NB4 (cell line): ENCODE data around the gene DYSF.

Source experiments
- MYC ChIP-seq: IDR thresholded peaks from 2 replicates; pipeline ENCODE4 v1.6.1; 2011; ENCODE audit warnings: low read depth, low read length
- POLR2A ChIP-seq: IDR thresholded peaks from 2 replicates; pipeline ENCODE4 v1.6.1; 2011; ENCODE audit warnings: mild to moderate bottlenecking; ENCODE audit not compliant: insufficient read length; ENCODE audit errors: extremely low read depth
- TF ChIP-seq, protein P1 (sequence below): IDR thresholded peaks from one replicate; pipeline ENCODE4 v1.5.1; 2012; ENCODE audit warnings: low read depth, low read length
- TF ChIP-seq, protein P2 (sequence below): IDR thresholded peaks from 2 replicates; pipeline ENCODE4 v1.6.1; 2011; ENCODE audit warnings: low read depth, low read length

DNA sequence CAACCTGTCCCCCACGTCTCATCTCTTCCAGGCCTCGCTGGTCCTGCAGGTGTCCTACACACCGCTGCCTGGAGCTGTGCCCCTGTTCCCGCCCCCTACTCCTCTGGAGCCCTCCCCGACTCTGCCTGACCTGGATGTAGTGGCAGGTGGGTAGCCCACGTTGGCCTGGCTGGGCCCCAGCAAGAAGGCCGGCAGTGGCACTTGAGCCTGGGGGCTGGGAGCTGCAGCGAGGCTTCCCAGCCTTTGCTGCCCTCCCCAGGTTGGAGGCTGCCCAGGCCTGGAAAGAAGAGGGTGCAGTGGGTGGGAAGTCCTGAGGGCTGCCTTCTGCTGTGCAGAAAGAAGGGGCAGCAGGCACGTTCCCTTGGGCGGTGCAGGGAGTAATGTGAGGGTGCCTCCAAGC is 58.4 kb downstream of the DYSF start:
- TF ChIP-seq, protein P1, sequence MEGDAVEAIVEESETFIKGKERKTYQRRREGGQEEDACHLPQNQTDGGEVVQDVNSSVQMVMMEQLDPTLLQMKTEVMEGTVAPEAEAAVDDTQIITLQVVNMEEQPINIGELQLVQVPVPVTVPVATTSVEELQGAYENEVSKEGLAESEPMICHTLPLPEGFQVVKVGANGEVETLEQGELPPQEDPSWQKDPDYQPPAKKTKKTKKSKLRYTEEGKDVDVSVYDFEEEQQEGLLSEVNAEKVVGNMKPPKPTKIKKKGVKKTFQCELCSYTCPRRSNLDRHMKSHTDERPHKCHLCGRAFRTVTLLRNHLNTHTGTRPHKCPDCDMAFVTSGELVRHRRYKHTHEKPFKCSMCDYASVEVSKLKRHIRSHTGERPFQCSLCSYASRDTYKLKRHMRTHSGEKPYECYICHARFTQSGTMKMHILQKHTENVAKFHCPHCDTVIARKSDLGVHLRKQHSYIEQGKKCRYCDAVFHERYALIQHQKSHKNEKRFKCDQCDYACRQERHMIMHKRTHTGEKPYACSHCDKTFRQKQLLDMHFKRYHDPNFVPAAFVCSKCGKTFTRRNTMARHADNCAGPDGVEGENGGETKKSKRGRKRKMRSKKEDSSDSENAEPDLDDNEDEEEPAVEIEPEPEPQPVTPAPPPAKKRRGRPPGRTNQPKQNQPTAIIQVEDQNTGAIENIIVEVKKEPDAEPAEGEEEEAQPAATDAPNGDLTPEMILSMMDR = no peak
- TF ChIP-seq POLR2A = no peak
- TF ChIP-seq, protein P2, sequence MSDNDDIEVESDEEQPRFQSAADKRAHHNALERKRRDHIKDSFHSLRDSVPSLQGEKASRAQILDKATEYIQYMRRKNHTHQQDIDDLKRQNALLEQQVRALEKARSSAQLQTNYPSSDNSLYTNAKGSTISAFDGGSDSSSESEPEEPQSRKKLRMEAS = no peak
- no peak for TF ChIP-seq MYC
